Stimulated activated CD8-positive, alpha-beta memory T cell treated with anti-CD3 and anti-CD28 coated beads, Interleukin-7, amount 100 ng/mL, for 48 hours (primary cell): ENCODE results near the gene ZMAT5.

Experiments
- DNase-seq, 2 donors: peaks; one replicate each; pipeline ENCODE4 v3.0.0-alpha.2; 2020; ENCODE audit warnings: low read depth in 1 of 2; ENCODE audit errors: extremely low read depth in 1 of 2

ZMAT5 gene

GRCh38 chr22:29766632-29767170 is at the start of gene ZMAT5:
Gene ZMAT5 (minus strand): TSS chr22:29767007. CDS start chr22:29748544, 18,463 bp downstream.
- DNase-seq = peak; percentile 73 to 92

DNA sequence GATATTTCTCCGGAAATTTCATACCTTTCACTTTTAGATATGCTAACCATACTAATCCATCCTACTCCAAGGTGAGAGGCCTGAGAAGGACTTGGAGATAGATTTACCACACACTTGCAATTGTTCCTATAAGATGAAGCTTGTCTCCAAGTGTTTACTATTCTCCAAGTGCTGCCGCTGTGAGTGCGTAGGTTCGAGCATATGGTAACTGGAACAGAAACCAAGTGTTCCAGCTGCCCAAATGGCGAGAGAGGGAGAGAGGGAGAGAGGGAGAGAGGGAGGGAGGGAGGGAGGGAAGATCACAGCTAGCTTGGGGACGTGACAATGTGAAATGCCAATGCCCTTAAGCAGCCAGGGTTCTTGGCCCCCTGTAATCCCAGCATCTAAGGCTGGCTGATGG is 49.7 kb upstream of the ZMAT5 start:
- no peak for DNase-seq

DNA sequence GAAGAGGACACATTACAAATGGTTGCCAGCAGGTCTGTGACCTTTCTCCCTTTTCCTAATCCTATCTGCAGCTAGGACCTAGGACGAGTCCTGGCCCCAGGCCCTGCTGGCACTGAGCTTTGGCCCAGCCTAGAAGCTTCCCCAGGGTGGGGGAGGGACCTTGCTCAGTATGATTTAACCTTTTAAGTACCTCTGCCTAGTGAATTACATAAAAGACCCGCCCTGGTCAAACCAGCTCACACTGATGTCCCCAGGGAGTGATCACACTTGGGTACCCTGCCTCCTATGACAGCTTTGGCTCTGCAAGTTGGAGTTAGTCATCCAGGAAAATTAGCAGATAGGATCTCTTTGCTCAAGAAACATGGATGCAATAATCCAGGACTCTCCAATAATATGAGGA is 49.3 kb upstream of the ZMAT5 start:
- DNase-seq = no peak

DNA sequence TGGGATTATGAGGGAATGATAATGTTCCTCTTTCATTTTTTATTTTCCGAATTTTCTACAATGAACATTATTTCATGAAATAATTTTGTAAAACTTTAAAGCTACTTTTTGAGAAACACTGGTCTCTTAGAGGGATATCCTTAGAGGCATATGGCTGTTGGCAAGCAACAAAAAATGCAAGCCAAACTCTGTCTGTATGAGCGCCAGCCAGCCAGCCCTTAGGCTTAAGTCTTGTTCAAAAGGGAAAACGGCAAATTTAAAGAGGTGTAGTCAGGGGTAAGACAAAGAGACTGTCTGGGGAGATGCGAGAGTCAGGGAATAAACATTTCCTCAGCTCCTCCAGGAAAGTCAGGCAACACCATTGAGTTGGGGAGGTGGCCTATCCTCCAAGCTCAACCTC is 48.8 kb upstream of the ZMAT5 start:
- DNase-seq = no peak

DNA sequence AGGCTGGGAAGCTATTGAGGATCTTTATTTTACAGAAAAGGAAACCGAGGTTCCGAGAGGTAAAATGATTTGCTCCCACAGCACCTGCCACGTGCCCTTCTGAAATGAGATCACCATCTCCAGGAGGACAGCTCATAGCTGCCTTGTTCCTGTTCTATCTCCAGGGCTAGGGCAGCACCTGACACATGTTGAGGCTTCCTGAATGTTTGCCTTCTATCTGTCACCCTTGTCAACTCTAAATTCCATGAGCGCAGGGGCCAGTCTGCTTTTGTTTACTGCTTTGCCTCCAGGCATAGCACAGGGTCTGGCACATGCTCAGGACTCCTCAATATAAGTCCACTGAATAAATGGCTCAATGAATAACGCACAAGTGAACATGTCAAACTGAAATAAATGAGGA is 47.2 kb upstream of the ZMAT5 start:
- no peak for DNase-seq

DNA sequence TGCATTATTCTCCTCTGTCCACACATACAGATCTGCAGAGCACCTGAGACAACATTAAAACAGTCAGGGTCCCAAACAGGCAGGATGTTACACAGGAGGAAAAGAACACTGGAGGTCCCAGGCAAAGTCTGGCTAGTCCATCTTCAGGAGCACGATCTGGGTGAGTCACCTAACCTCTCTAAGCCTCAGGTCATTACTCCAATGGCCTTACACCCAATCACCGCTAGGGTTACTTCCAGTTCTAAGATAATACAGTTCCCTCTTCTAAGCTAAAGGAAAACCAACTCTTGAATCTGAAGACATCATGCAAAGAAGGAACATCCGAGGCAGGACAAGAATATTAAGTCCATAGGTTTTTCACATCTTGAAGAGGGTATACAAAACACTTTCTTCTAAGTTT is 46.8 kb upstream of the ZMAT5 start:
- no peak for DNase-seq

DNA sequence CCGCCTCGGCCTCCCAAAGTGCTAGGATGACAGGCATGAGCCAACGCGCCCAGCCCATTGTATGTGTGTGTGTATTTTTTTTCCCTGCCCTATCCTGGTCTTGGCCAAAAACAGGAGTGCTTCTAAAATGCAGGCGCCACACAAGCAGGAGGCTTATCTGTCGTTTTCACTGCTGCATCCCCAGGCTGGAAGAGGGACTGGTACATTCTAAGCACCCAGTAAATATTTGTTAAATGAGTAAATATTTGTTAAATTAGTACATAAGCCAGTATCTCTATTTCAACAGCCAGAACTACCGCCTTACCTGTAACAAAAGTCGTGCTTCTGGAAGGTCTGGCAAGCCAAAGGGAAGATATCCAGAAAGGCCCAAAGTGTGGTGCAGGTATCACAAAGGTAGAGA is 46.3 kb upstream of the ZMAT5 start:
- DNase-seq = no peak

- DNase-seq = no peak
Measured at GRCh38 chr22:29811377-29811776, 44.6 kb upstream of the ZMAT5 start.

DNA sequence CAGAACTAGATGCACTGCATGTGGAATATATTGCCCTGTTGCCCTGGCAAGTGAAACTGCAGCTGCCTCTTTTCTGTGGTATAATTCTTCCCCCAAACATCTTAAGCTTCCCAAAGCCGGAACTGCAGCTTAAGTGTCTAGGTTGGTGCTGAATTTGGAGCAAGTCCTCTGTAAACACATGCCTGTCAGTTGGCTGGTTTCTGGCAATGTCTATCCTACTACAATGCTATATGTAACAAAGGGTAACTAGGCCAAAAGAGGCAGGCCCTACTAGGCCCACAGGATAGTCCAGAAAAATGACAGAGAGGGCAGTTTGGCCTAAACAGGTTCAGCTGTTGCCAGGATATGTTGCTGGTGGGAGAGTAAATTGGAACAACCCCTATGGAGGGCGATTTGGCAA is 43.4 kb upstream of the ZMAT5 start:
- no peak for DNase-seq

DNA sequence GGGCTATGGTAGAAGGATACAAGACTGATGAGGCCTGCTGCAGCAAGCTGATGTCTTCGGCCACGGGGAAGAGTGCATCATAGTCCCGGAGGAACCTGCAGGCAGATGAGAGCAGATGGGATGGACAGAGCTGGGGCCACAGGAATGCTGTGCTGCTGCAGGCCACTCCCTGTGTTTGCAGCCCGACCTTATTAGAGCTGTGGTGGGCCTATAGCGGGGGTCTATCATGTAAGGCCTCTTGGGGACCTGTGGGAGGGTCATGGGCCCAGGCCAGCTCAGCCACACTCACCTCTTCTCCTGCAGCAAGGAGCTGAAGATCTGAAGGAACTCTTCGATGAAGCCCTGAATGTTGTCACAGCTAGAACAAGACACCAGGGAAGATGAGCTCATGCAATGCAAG is 39.4 kb upstream of the ZMAT5 start:
- DNase-seq = no peak

GRCh38 chr22:29804985-29805384 is 38.2 kb upstream of the ZMAT5 start:
- no peak for DNase-seq

- DNase-seq = no peak
Measured at GRCh38 chr22:29803190-29803589, 36.4 kb upstream of the ZMAT5 start.

DNA sequence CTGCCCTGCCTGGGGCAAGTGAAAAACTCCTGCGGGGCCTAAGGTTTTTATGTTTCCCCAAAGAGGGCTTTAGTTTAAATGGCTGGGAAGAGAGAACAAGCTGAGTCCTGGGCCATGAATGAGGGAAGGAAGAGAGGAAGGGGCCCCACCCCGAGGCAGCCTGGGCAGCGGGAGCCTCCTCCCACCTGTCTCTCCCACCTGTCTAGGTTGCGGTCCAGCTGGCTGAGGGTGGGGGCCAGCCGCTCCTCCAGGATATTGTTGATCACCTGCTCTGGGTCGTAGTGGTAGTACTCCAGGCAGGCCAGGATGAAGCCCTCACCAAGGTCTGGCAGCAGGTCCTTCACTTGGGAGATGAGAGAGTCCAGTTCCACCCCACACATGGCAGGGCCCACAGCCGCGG is 35.0 kb upstream of the ZMAT5 start:
- DNase-seq = no peak

GRCh38 chr22:29801153-29801552 is 34.3 kb upstream of the ZMAT5 start:
- DNase-seq = no peak

- no peak for DNase-seq
Measured at GRCh38 chr22:29799217-29799680, 32.4 kb upstream of the ZMAT5 start.

- no peak for DNase-seq
Measured at GRCh38 chr22:29798801-29799200, 32.0 kb upstream of the ZMAT5 start.

DNA sequence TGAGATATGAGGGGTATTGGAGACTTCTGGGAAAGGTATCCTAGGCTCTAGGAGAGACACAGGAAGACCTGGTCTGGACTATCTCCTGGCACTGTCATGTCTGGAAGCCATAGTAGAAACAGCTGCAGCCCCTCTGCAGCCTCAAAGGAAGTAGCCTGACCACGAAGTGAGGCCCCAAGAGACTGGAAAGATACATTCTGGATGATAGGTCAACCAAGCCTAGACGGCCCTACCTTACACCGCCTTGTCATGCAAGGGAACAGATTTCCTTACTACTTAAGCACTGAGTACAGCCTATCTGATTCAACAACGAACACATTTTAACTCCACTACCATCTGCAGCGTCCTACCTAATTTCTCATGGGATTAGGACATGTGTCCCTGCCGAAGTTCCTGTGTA is 31.5 kb upstream of the ZMAT5 start:
- no peak for DNase-seq

DNA sequence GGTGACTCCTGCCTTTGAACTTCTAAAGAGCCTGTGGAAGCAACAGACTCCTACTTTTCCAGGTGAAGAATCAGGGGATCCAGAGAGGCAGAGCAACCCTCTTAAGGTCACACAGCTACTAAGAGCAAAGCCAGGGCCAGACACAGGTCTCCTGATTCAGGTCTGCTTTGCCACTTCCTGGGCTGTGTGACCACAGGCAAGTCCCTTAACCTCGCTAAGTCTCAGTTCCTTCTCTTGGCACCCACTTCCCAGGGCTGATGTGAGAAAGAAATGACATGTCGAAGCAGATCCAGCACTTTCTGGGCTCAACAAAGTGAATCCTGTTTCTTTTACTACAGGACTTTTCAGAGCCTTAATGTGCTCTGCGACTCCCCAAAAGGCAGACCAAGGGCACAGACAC is 30.5 kb upstream of the ZMAT5 start:
- DNase-seq = no peak

GRCh38 chr22:29795663-29796062 is 28.9 kb upstream of the ZMAT5 start:
- no peak for DNase-seq

DNA sequence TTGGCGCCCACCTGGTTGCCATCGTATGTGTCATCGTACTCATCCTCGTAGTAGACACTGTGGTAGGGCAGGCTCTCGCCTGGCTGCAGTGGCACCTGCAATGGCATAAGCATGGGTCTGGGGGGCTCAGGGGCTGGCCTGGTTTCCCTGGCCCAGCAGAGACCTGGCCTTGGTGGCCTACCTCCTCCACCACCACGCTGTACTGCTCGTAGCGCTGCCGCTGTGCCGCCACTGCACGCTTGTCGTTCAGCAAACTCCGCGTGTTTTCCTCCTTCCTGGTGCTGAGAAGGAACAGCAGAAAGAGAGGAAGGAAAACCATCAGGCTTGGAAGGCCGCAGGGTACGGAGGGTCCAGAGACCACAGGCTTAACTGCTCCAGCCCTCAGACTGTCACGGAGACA is 26.6 kb upstream of the ZMAT5 start:
- no peak for DNase-seq

- DNase-seq = no peak
Measured at GRCh38 chr22:29790061-29790460, 23.3 kb upstream of the ZMAT5 start.

DNA sequence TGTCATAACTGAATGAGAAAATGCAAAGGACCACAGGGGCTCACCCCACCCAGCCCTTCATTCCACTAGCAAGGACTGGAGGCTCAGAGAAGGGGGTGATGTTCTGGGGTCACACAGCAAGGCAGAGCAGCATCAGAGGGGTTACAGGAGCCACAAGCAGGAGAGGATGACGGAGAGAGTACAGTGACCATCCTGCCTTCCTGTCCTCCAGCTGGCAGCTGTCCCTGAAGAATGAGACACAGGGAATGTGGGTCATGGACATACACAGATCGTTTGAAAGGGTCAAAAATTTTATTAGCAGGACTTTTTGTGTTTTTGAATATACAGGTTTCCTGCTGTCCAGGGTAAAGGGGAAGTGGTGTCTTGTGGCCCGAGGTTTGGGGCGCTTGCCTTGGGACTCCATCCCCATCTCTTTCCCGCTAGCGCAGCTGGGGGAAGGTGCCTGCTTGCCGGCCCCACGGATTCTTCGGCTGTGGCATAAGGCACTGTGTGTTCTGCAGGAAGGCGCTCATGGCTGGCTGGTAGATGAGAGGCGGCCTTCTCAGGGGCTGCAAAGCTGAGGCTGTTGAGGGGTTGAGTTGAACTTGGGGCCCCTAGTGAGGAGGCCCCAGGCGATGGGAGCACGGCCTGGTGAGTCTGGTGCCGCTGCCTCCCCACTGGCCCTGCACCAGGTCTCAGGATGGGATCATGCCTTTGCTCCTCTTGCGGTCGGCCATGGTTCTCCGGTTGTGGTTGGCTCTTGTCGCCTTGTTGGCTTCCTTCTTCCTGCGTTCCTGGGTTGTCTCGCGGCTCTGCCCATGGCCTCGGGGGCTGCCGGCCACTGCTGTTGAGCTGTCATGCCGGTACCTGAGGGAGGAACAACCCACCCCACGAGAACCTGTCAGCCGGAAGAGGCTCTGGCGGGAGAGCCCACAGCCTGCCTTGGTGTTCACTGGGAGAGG is 21.8 kb upstream of the ZMAT5 start:
- DNase-seq = no peak
